HL-60 (cell line): ENCODE measurements around the gene PPWD1.
"Not testable (repeated sequence)": the region's sequence is repeated elsewhere in the genome, so short reads cannot be mapped to it uniquely, and the experiment has no call there.

Experiments used
- DNase-seq, 2 experiments: peaks; one replicate each; pipeline ENCODE4 v3.0.0-alpha.2; 2010 to 2020; ENCODE audit warnings: low read depth in 1 of 2, low spot score in 1 of 2
- H3K27ac ChIP-seq: fragments of 250-450 bp; sonication (Bioruptor Pico); replicated peaks from 2 replicates; pipeline ENCODE4 v1.5.1; 2020; ENCODE audit warnings: mild to moderate bottlenecking, moderate library complexity
- H3K27me3 ChIP-seq: fragments of 250-450 bp; sonication (Bioruptor Pico); 2 replicates; pipeline ENCODE4 v1.5.1; 2021; ENCODE audit warnings: mild to moderate bottlenecking, moderate library complexity; ENCODE audit not compliant: insufficient read depth, poor library complexity, severe bottlenecking
- H3K4me3 ChIP-seq: replicated peaks from 2 replicates; pipeline ENCODE4 v1.5.1; 2011; ENCODE audit warnings: mild to moderate bottlenecking, control low read depth, low read length; ENCODE audit not compliant: insufficient read depth
- CTCF ChIP-seq: IDR thresholded peaks from one replicate; pipeline ENCODE4 v1.5.1; 2011; ENCODE audit warnings: low read length, control low read depth, inconsistent platforms; ENCODE audit not compliant: insufficient read depth
- GABPA ChIP-seq: IDR thresholded peaks from 2 replicates; pipeline ENCODE4 v1.6.1; 2012; ENCODE audit warnings: low read depth
- POLR2AphosphoS5 ChIP-seq: IDR thresholded peaks from 2 replicates; pipeline ENCODE4 v1.6.1; 2012; ENCODE audit warnings: low read depth
- REST ChIP-seq: IDR thresholded peaks from 2 replicates; pipeline ENCODE4 v1.6.1; 2012; ENCODE audit warnings: low read depth; ENCODE audit not compliant: insufficient replicate concordance
- SPI1 ChIP-seq: IDR thresholded peaks from 2 replicates; pipeline ENCODE4 v1.6.1; 2012; ENCODE audit warnings: low read depth, mild to moderate bottlenecking, borderline replicate concordance

The PPWD1 gene

GRCh38 chr5:65612298-65612907, 49.3 kb downstream of the PPWD1 start:
- no peak for TF ChIP-seq REST
- no peak for TF ChIP-seq POLR2AphosphoS5
- no peak for TF ChIP-seq GABPA
- no peak for TF ChIP-seq CTCF
- no peak for TF ChIP-seq SPI1
- no peak for DNase-seq
- no peak overlapping the region for H3K4me3 ChIP-seq
- H3K27ac ChIP-seq, result no peak overlapping the region
- no peaks in the 10 kb centered on the region for H3K27me3 ChIP-seq

- no peak for TF ChIP-seq REST
- TF ChIP-seq SPI1, result no peak
- no peak for TF ChIP-seq GABPA
- TF ChIP-seq CTCF, result no peak
- TF ChIP-seq POLR2AphosphoS5, result no peak
Observed at GRCh38 chr5:65620021-65620420, 56.9 kb downstream of the PPWD1 start.

GRCh38 chr5:65621961-65622360, 58.9 kb downstream of the PPWD1 start:
- not testable (repeated sequence) for H3K27ac ChIP-seq, DNase-seq, H3K4me3 ChIP-seq, H3K27me3 ChIP-seq

More at GRCh38 chr5:65620021-65620420, 56.9 kb downstream of the PPWD1 start:
- Histone ChIP-seq H3K27ac (no peak overlapping the region), H3K4me3 (no peak overlapping the region), H3K27me3 (no peaks in the 10 kb centered on the region)
- no peak for DNase-seq

GRCh38 chr5:65623482-65623881, 60.4 kb downstream of the PPWD1 start:
- DNase-seq, result no peak
- TF ChIP-seq SPI1, result no peak
- no peak for TF ChIP-seq REST

More at GRCh38 chr5:65623482-65623881, 60.4 kb downstream of the PPWD1 start:
- Histone ChIP-seq H3K27ac (peak overlapping the region; percentile 71), H3K27me3 (no peaks in the 10 kb centered on the region), H3K4me3 (peak overlapping the region; percentile 91)
